A549 (cell line): ENCODE data around the gene PRR11. TPM values are rescaled to one million over a fixed set of nuclear protein-coding genes. Genes with fewer than 3 reads are reported as not detected.

Experiments
- ATAC-seq, 2 experiments: fragments of 200-7000 bp in 1 of 2; fragments of >200 bp in 1 of 2; cut with Nextera tagmentation in 1 of 2; cut with Tn5 transposase in 1 of 2; 3 replicates each; pipeline versions ENCODE4 v1.8.0 to v1.9.1; 2018 to 2020; ENCODE audit warnings: mild to moderate bottlenecking in 1 of 2, moderate library complexity in 1 of 2
- CTCF ChIA-PET: fragments of 300-600 bp; sonication (Branson Sonifier 250); formaldehyde crosslinking; extraction: SDS; loops from one replicate; lab custom pipeline; 2021; ENCODE audit warnings: antibody characterized with exemption, inconsistent platforms; lab: Yijun Ruan, JAX
- POLR2A ChIA-PET: fragments of 350-600 bp; formaldehyde crosslinking; extraction: SDS; loops from one replicate; lab custom pipeline; 2021; ENCODE audit warnings: antibody characterized with exemption, inconsistent platforms; lab: Yijun Ruan, JAX
- DNase-seq, 2 experiments: peaks; one replicate each; pipeline versions ENCODE4 v3.0.0 to v3.0.0-alpha.2; 2011 to 2016; ENCODE audit warnings: low read depth in 1 of 2, low spot score in 1 of 2
- FAIRE-seq: peaks from 2 replicates; lab custom pipeline; 2011; peaks lifted over from hg19 to GRCh38; lab: Jason Lieb, UNC
- H3K27ac ChIP-seq, 2 experiments: fragments of >200 bp; sonication (Bioruptor Twin); formaldehyde crosslinking; 3 replicates each; pipeline ENCODE4 v1.5.1; 2016 to 2017
- H3K4me1 ChIP-seq: fragments of >200 bp; sonication (Bioruptor Twin); formaldehyde crosslinking; 3 replicates; pipeline ENCODE4 v1.6.1; 2016
- H3K4me2 ChIP-seq: fragments of >200 bp; sonication (Bioruptor Twin); formaldehyde crosslinking; 3 replicates; pipeline ENCODE4 v1.6.1; 2016
- H3K4me3 ChIP-seq: fragments of >200 bp; sonication (Bioruptor Twin); formaldehyde crosslinking; 3 replicates; pipeline ENCODE4 v1.5.1; 2016
- H3K9me3 ChIP-seq: fragments of >200 bp; sonication (Bioruptor Twin); formaldehyde crosslinking; 3 replicates; pipeline ENCODE4 v1.6.1; 2016
- CEBPB ChIP-seq, 2 experiments: fragments of >200 bp in 1 of 2; sonication (Bioruptor Twin) in 1 of 2; formaldehyde crosslinking in 1 of 2; IDR thresholded peaks; 2 replicates each; pipeline ENCODE4 v1.6.1; 2012 to 2016
- CHD2 ChIP-seq: fragments of 150-350 bp; IDR thresholded peaks from 2 replicates; pipeline ENCODE4 v1.6.1; 2014; ENCODE audit warnings: low read length; ENCODE audit not compliant: partially characterized antibody
- CTCF ChIP-seq: fragments of >200 bp; sonication (Bioruptor Twin); formaldehyde crosslinking; IDR thresholded peaks from 3 replicates; pipeline ENCODE4 v1.5.1; 2016
- E2F6 ChIP-seq: IDR thresholded peaks from 2 replicates; pipeline ENCODE4 v1.6.1; 2012; ENCODE audit warnings: low read depth, borderline replicate concordance
- ELK1 ChIP-seq: fragments of 150-350 bp; IDR thresholded peaks from 2 replicates; pipeline ENCODE4 v1.6.1; 2014; ENCODE audit warnings: low read depth, mild to moderate bottlenecking, low read length
- EP300 ChIP-seq, 2 experiments: fragments of >200 bp; sonication (Bioruptor Twin); formaldehyde crosslinking; IDR thresholded peaks; 2 replicates in 1 of 2; 3 replicates in 1 of 2; pipeline ENCODE4 v1.6.1; 2016 to 2017
- JUN ChIP-seq, 2 experiments: fragments of >200 bp; sonication (Bioruptor Twin); formaldehyde crosslinking; IDR thresholded peaks; 2 replicates in 1 of 2; 3 replicates in 1 of 2; pipeline ENCODE4 v1.6.1; 2016 to 2017
- MAX ChIP-seq: IDR thresholded peaks from 2 replicates; pipeline ENCODE4 v1.6.1; 2012
- MYC ChIP-seq: IDR thresholded peaks from 2 replicates; pipeline ENCODE4 v1.6.1; 2012; ENCODE audit warnings: mild to moderate bottlenecking, inconsistent platforms, low read length, improper control_type of control experiment, borderline replicate concordance
- PHF8 ChIP-seq: fragments of 200-600 bp; sonication (generic); IDR thresholded peaks from 2 replicates; pipeline ENCODE4 v1.6.1; 2016; ENCODE audit warnings: low read depth, mild to moderate bottlenecking, antibody characterized with exemption, moderate library complexity, borderline replicate concordance
- POLR2A ChIP-seq: IDR thresholded peaks from 2 replicates; pipeline ENCODE4 v1.6.1; 2012; ENCODE audit warnings: mild to moderate bottlenecking, low read length
- RAD21 ChIP-seq, 2 experiments: fragments of >200 bp in 1 of 2; sonication (Bioruptor Twin) in 1 of 2; formaldehyde crosslinking in 1 of 2; IDR thresholded peaks in 1 of 2; conservative IDR thresholded peaks in 1 of 2; 2 replicates in 1 of 2; 3 replicates in 1 of 2; pipeline ENCODE4 v1.6.1; 2012 to 2018; ENCODE audit warnings: inconsistent platforms in 1 of 2
- RCOR1 ChIP-seq: fragments of 150-350 bp; IDR thresholded peaks from 2 replicates; pipeline ENCODE4 v1.6.1; 2014; ENCODE audit warnings: antibody characterized with exemption, low read length, low read depth
- RNF2 ChIP-seq: fragments of 200-600 bp; sonication (generic); IDR thresholded peaks from 2 replicates; pipeline ENCODE4 v1.6.1; 2016; ENCODE audit warnings: low read depth, mild to moderate bottlenecking, antibody characterized with exemption, moderate library complexity, borderline replicate concordance
- SMC3 ChIP-seq: fragments of >200 bp; sonication (Bioruptor Twin); formaldehyde crosslinking; IDR thresholded peaks from 3 replicates; pipeline ENCODE4 v1.6.1; 2018; ENCODE audit warnings: inconsistent platforms
- ZC3H11A ChIP-seq: fragments of 450-650 bp; IDR thresholded peaks from 2 replicates; pipeline ENCODE4 v1.6.1; 2014; ENCODE audit warnings: antibody characterized with exemption, mild to moderate bottlenecking
- ZFP36 ChIP-seq: fragments of 450-650 bp; IDR thresholded peaks from 2 replicates; pipeline ENCODE4 v1.6.1; 2014; ENCODE audit warnings: borderline replicate concordance; ENCODE audit not compliant: partially characterized antibody
- WGBS: methylation state at CpG from one replicate; pipeline ENCODE4 v1.1.6; 2017; ENCODE audit errors: missing lambda C conversion rate; 5-methylcytosine and 5-hydroxymethylcytosine counted together
- polyA plus RNA-seq, 4 experiments: library from polyadenylated mRNA; depleted of rRNA in 3 of 4; stranded (reverse); fragments of >200 nt; fragmentation: RNase III in 1 of 4; extraction: RNeasy Plus Mini Kit Qiagen cat#74134 plus additional on column Dnase treatment in 1 of 4; gene quantifications; 2 replicates in 3 of 4; 3 replicates in 1 of 4; pipeline ENCODE4 v1.2.3, GENCODE V29; 2011 to 2017

The PRR11 gene
- polyA plus RNA-seq, 2 of the 4 experiments (the other 2 are of a cell fraction), result 66.4 to 66.9 TPM

GRCh38 chr17:59220328-59221158 lies 65.0 kb downstream of the PRR11 start, which contains the start of gene GDPD1:
GDPD1 (plus strand) TSS chr17:59220511; CDS start chr17:59220610, 99 bp downstream.
- ATAC-seq, result peak; percentile 98 to 99
- peak; percentile 51 for FAIRE-seq
- Histone ChIP-seq H3K4me1 (peaks cover 17% of the 10 kb centered on the region), H3K4me2 (peak within 1 kb of the TSS; percentile 84), H3K27ac (peak within 1 kb of the TSS; percentile 77 to 85), H3K4me3 (peak within 1 kb of the TSS; percentile 76), H3K9me3 (no peaks in the 10 kb centered on the region)
- ChIA-PET POLR2A (interaction anchor here (0.6 to 3.4 kb wide), 7 partner anchors 10 to 339 kb away, joined by 4 to 28 read pairs (median 4); partner anchors contain the start of genes SKA2 and SMG8), CTCF (interaction anchor here (0.6 to 2.6 kb wide), 16 partner anchors 8 to 222 kb away, joined by 3 to 13 read pairs (median 3); no protein-coding TSS in a partner anchor)
- TF ChIP-seq POLR2A (peak; percentile 74), MAX (peak; percentile 62; the same call in 1 of the 2 replicates), ELK1 (no peak), CHD2 (no peak), CTCF (peak; percentile 71), RNF2 (peak; percentile 82; the same call in 1 of the 2 replicates), ZC3H11A (no peak), JUN (IDR thresholded peaks at IDR 0.05) (peak in 1 of 2 experiments; percentile 39; a peak in 2 of 5 replicates), ZFP36 (peak; percentile 1), MYC (no peak), RAD21 (conservative IDR thresholded peaks at IDR 0.05 in 1 of 2, IDR thresholded peaks at IDR 0.05 in 1 of 2) (peak; percentile 71 to 83), EP300 (IDR thresholded peaks at IDR 0.05) (no peak), E2F6 (peak; percentile 26; the same call in 1 of the 2 replicates), SMC3 (peak; percentile 54), PHF8 (peak; percentile 38)
- 1% methylated on average over 59 of the region's 60 CpGs for WGBS
- DNase-seq, result peak; percentile 94 to 96

- FAIRE-seq (no peak), ATAC-seq (no peak; a peak in 1 of 6 replicates), DNase-seq (no peak)
- H3K4me2 ChIP-seq, result peak overlapping the region; percentile 84
- H3K4me3 ChIP-seq, result peak overlapping the region; percentile 76
- peak; percentile 56 to 67; a peak in 2 of 4 replicates for TF ChIP-seq CEBPB (IDR thresholded peaks at IDR 0.05)
- TF ChIP-seq ZC3H11A, result peak; percentile 73
- no peak for TF ChIP-seq EP300 (IDR thresholded peaks at IDR 0.05)
- TF ChIP-seq MYC, result no peak
- TF ChIP-seq RCOR1, result no peak
- peaks cover 15% of the 10 kb centered on the region for H3K4me1 ChIP-seq
- ChIA-PET CTCF (interaction anchor here (0.5 to 2.6 kb wide), 5 partner anchors 9 to 858 kb away, joined by 3 to 13 read pairs (median 4); no protein-coding TSS in a partner anchor), POLR2A (interaction anchor here (0.6 to 3.4 kb wide), 4 partner anchors 11 to 219 kb away, joined by 4 to 28 read pairs (median 7); partner anchors contain the start of gene SMG8)
- H3K27ac ChIP-seq, result peak overlapping the region; percentile 77 to 85
- H3K9me3 ChIP-seq, result no peaks in the 10 kb centered on the region
- 15% methylated on average over 17 of the region's 17 CpGs for WGBS
Observed at GRCh38 chr17:59221159-59221847, 65.8 kb downstream of the PRR11 start.
